ENCODE data around the gene TBX15.

Gene TBX15

DNA sequence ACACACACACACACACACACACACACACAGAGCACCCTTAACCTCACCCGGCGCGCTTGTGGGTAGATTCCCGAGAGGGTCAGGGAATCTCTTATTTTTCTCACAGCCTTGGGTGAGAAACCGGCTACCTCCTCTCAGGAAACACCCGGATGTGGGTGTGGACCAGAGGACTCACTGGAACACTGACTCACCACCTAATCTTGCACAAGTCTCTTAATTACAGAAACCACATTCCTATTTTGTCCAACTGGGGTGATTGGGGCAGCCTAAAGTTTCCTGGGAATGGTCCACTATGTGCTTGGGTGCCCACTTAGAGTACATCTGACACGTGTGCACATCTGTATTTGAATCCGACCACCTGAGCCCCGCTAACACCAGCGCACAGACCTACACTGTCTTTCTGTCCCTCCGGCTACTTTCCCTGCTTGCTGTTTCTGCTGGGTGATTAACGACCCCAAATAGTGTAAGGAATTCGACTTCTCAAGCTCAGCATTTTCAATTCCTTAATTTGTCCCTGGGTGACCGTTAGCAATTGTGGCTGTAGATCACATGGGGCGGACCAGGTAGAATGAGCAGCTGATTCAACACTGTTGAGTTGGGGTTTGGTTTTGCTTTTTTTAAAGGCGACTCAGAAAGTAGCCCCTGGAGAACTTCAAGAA, 14.0 kb upstream of the TBX15 start:
- DNase-seq (ENCODE audit: low read depth) = no peak
- no peak overlapping the region for H3K4me3 ChIP-seq (ENCODE audit: low read depth, low read length)
- TF ChIP-seq, protein P1, sequence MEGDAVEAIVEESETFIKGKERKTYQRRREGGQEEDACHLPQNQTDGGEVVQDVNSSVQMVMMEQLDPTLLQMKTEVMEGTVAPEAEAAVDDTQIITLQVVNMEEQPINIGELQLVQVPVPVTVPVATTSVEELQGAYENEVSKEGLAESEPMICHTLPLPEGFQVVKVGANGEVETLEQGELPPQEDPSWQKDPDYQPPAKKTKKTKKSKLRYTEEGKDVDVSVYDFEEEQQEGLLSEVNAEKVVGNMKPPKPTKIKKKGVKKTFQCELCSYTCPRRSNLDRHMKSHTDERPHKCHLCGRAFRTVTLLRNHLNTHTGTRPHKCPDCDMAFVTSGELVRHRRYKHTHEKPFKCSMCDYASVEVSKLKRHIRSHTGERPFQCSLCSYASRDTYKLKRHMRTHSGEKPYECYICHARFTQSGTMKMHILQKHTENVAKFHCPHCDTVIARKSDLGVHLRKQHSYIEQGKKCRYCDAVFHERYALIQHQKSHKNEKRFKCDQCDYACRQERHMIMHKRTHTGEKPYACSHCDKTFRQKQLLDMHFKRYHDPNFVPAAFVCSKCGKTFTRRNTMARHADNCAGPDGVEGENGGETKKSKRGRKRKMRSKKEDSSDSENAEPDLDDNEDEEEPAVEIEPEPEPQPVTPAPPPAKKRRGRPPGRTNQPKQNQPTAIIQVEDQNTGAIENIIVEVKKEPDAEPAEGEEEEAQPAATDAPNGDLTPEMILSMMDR (IDR thresholded peaks at IDR 0.05; ENCODE audit: low read depth, low read length, missing control alignments) = no peak

DNA sequence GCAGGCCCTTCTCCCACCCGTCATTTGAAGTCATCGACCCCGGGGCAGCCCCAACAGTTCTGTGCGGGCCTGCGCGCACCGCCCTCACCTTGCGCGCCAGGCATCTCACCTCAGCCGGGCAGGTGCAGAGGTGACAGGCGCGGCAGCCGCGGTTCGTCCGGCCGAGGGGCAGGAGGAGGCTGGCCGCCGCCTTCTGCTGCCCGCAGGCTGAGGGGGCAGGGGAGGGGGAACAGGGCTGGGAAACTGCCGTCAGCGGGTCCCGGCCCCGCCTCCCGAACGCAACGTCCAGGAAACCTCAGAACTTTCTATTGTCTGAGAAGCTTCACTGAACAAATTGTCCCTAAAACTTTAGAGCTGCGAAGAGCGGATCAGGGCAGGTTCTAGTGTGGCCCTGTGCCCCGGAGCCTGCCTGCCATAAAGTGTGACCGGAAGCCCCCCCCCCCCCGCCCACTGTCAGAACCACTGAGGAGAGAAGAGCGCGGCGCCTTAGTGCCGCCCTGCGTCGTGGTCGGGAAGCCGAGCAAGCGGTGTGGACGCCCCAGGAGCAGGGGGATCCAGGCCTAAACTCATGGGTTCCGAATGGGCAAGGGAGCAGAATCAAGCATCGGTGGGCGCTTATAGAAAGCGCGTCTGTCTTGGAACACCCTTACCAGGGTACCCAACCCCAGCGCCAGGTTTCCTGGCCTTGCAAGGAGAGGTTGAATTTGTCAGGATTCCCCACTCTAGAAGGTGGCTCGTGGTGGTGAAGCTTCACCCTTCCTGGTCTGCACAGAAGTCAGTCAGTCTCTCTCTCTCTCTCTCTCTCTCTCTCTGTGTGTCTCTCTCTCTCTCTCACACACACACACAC, 13.3 kb upstream of the TBX15 start:
- TF ChIP-seq, protein P1 (IDR thresholded peaks at IDR 0.05; ENCODE audit: low read depth, low read length, missing control alignments) = no peak
- H3K4me3 ChIP-seq (ENCODE audit: low read depth, low read length) = no peak overlapping the region
- no peak for DNase-seq (ENCODE audit: low read depth)

DNA sequence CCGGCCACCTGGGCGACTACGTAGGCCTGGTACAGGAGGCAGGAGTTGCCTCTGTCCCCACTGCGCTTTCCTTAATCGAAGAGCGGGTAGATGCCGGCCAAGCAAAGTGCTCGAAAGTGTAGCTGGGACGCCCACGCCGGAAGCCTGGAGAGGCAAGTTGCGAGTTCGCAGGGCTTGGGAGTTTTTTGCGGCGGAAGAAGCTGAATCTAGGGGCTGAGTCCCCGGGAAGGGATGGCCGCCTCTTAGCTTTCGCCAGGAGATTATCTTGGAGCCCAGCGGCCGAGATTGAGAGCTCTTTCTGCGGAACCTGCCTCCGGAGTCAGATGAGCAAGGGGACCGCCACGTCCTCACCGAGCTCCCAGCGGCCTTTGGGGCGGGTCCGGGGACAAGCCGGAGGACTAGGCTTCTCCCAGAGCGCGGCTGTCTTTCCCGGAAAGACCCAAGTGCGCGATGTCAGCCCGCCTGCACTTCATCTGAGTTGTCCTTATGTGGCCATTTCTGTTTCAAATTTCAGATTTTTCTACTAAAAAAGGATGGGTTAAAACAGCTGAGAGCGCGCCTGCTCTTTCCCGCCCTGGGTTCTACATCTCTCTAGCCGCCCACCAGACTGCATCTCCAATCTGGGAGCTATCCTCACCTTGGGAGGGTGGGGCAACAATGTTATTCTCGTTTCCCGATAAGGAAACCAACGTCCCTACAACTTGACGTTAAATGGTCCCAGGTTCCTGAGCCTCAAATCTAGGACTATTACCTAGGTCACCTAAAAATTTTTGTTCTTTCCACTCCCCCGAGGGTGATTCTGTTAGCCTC, 12.4 kb upstream of the TBX15 start:
- H3K4me3 ChIP-seq (ENCODE audit: low read depth, low read length) = no peak overlapping the region
- no peak for DNase-seq (ENCODE audit: low read depth)
- TF ChIP-seq, protein P1 (IDR thresholded peaks at IDR 0.05; ENCODE audit: low read depth, low read length, missing control alignments) = no peak

DNA sequence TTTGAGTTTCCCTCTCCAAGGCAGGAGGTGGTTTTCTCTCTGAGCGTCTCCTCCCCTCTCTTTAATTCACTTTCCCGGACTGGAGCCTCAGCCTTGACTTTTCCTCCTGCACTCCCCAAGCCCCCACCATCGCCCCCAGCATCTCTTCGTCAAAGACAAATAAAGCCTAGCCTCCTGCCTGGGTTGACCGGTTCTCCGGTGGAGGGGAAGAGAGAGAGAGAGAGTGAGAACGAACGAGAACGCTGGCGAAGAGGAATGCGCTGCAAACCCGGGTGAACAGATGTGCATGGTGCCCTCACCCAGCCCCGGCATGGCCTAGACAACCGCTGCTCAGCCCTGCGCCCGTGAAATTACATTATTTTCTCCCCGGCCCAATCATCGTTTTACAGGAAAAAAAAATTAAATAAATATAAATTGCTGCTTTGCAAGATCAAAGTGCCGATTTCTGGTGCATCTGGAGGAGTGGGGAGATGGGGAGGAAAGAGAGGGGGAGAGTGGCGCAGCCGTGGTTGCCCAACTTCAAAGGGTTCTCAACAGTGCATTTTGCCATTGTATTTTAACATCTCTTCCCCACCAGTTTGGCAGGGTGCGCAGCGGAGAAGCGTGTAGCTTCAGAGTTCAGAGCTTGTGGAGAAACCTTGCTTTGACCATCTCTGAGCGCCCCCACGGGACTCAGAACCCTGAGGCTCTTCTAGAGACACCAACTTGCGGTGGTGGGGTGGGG, 11.4 kb upstream of the TBX15 start:
- TF ChIP-seq, protein P1 (IDR thresholded peaks at IDR 0.05; ENCODE audit: low read depth, low read length, missing control alignments) = no peak
- H3K4me3 ChIP-seq (ENCODE audit: low read depth, low read length) = no peak overlapping the region
- no peak for DNase-seq (ENCODE audit: low read depth)

DNA sequence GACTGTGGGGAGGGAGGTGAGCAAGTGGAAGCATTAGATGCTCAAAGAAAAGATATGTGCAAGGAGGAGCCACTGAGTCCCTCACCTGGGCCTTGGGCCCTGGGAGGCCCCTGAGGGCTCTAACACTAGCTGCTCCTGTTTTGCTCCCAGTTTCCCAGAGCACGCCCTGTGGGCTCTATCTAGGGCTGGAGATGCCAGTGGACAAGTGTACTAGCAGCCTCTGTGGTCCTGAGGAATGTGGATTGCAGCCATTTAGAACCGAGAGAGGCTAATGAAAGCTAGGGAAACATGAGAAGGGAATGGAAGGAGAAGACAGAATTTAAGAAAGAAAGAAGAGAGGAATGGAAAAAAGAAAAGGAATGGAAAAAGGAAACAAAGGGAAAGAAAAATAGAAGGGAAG, 10.0 kb upstream of the TBX15 start:
- no peak for DNase-seq (ENCODE audit: low read depth)
- no peak overlapping the region for H3K4me3 ChIP-seq (ENCODE audit: low read depth, low read length)
- TF ChIP-seq, protein P1 (IDR thresholded peaks at IDR 0.05; ENCODE audit: low read depth, low read length, missing control alignments) = no peak

DNA sequence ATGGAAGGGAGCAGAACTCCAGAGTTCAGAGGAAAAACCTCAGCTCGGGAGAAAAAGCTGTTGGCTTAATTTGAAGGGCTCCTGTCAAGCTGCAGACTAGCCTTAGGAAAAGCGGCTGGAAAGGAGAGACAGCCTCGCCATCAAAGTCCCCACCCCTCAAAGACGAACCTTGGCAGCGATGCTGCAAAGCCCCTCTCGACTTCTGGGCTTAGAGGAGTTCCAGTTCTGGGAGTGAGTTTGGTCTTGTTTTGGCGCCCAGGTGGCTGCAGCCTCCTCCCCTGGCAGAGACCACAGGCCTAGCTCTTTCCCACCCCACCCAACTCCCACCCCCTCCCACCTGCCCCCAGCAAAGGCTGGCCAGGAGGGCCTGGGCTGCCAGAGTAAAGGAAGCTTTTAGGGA, 9.1 kb upstream of the TBX15 start:
- DNase-seq (ENCODE audit: low read depth) = no peak
- TF ChIP-seq, protein P1 (IDR thresholded peaks at IDR 0.05; ENCODE audit: low read depth, low read length, missing control alignments) = no peak
- H3K4me3 ChIP-seq (ENCODE audit: low read depth, low read length) = no peak overlapping the region
